GM18951 (cell line): ENCODE results near the gene SCMH1.

Experiments
- POLR2A ChIP-seq: IDR thresholded peaks from 4 replicates; pipeline ENCODE4 v1.6.1; 2011; ENCODE audit warnings: mild to moderate bottlenecking; ENCODE audit not compliant: insufficient read length, insufficient read depth; ENCODE audit errors: extremely low read depth
- in situ Hi-C: fragments of 300-500 bp; cut with MboI; formaldehyde crosslinking; loops from one replicate; pipeline ENCODE4 v1.12.0; 2022; ENCODE audit warnings: low sequenced_read_pairs, mixed read lengths, inconsistent platforms; ENCODE audit not compliant: unreplicated experiment

SCMH1 gene

DNA sequence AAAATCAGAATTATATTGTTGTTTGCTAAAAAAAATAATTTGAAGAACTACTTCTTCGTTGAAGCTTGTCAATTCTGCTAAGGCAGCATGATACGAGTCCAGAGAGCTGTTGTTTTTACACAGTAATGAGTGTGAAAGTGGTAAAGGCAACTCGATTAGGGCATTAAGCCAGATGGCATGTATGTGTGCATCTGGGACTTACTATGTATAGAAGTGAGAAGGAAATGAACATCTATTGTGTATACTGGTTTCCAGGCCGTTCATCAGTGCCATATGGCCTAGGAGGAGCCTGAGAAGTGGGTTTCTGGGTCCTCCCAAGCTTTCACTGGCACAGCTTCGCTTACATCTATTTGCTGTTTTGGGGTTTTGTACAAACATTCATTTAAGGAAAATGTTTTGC, 256.9 kb downstream of the SCMH1 start:
- in situ Hi-C loops, result no loop called here

DNA sequence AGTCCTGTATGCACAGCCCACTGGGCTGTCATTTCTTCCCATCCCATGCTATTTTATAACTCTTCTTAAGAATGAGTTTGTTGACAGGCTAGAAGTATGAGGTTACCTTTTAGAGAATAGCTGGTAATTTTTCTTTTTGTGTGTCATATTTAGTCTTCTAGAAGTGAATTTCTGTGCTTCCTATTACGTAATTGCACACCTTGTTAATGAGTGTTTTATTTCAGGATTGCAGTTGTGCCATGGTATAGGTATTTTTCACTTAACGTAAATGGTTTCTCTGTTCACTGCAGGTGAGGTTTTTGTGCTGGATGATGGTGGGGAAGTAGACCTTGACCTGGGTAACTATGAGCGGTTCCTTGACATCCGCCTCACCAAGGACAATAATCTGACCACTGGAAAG, 257.6 kb downstream of the SCMH1 start:
- in situ Hi-C loops, result no loop called here
- TF ChIP-seq POLR2A, result no peak

More for the DNA sequence above, 256.9 kb downstream of the SCMH1 start:
- TF ChIP-seq POLR2A, result no peak

DNA sequence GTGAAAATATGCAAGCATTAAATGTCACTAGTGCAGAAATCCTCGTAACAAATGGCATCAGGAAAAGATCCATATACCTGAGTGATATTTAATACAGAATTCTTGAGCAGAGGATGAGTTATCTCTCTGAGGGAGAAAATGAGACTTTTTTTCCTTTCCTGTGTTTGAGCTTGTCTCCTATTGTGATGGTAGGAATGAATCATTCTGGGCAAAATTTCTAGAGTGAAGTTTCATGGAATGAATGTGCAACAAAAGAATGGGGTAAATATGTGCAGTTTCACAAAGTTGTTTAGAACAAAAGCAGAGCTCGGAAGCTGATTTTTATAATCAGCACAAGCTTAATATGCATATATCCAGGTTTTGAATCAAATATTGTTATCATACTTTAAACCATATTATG, 258.0 kb downstream of the SCMH1 start:
- in situ Hi-C loops, result no loop called here

DNA sequence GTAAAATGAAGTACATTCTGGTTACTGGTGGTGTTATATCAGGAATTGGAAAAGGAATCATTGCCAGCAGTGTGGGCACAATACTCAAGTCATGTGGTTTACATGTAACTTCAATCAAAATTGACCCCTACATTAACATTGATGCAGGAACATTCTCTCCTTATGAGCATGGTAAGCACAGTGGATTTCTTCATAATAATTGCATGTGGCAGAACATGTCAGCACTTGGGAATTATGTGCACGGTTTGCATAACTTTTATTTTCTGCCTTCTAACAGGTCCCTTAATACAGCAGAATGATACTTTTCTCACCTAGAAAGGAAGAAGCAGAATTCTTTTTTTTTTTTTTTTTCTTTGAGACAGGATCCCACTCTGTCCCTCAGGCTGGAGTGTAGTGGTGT, 258.8 kb downstream of the SCMH1 start:
- TF ChIP-seq POLR2A, result no peak
- in situ Hi-C loops, result no loop called here

More for the DNA sequence above, 258.0 kb downstream of the SCMH1 start:
- no peak for TF ChIP-seq POLR2A

DNA sequence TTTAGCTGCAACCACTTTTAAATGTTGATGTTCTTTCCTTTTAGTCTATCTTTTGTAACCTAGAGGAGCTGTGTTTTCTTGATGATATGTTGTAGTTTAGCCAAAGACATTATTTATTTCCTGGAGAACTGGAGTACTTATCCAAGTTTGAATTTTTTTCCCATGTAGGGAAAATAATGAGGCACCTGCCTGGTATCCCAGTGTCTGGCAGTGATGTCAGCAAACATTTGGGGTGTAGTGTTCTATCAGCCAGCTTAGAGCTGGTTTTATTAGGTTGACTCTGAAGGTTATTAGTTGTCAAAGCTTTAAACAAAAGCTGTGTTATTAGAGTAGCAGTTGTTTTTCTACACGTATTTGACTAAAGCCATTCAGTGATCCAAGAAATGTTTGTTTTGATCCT, 259.4 kb downstream of the SCMH1 start:
- in situ Hi-C loops, result no loop called here
- no peak for TF ChIP-seq POLR2A

DNA sequence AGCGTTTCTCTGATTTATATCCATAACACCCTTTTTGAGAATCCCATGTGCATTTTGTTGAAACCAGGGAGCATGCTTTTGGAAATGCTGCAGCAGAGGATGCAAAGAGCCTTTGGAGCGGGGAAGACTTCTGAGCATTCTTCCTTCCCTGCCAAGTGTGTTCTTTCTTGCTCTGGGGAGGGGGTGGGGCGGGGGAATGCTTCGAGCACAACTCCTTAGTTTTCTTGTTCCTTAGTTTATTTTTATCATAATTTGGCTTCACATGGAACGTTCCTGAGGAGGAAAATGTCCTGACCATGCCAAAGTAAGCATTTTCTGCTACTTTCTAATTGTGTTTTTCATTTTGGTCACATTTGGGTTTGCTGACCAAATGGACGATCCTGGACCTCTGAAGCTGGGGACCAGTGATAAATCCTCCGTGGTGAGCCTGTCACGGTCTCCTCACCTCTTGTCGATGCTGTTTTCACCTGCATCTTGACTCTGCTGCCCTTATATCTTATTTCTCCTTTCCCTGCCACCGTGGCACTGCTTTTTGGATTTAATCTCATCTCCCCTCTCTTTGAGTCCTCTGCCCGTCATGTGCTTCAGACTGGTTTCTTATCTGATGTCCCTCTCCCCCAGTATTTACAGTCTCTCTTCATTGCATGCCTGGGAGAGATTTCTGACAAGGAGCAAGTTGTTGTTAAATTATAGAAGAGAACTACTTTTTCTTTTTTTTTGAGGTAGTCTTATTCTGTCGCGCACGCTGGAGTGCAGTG, 260.2 kb downstream of the SCMH1 start:
- TF ChIP-seq POLR2A, result no peak
- in situ Hi-C loops, result no loop called here

DNA sequence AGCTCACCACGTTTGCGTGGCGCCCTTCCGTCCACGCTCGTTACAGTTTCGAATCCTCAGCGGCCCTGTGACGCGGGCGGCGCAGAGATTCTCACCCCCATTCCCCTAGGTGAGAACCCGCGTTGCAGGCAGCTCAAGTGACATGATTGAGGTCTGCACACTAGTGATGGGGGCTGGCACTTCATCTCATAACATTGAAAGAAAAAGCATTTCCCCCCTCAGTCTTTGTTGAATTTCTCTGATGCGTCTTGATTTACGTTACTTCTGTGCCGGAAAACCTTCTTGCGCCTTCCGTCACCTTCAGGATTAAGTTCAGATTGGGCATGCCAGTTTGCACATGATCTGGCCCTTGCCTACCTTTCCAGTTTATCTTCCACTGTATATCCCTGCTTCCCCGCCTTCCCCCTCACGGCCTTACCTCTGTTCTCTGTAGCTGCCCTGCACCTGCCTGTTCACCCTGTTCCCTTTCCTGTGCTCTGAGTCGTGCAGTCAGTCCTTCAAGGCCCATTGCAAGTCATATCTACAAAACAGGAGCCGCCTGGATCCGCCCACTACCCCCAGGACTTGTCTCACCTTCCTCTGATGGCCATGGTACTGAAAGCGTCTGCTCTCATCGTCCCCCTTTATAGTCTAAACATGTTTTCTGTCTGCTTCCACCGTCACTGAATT, 261.5 kb downstream of the SCMH1 start:
- no peak for TF ChIP-seq POLR2A
- in situ Hi-C loops, result no loop called here

DNA sequence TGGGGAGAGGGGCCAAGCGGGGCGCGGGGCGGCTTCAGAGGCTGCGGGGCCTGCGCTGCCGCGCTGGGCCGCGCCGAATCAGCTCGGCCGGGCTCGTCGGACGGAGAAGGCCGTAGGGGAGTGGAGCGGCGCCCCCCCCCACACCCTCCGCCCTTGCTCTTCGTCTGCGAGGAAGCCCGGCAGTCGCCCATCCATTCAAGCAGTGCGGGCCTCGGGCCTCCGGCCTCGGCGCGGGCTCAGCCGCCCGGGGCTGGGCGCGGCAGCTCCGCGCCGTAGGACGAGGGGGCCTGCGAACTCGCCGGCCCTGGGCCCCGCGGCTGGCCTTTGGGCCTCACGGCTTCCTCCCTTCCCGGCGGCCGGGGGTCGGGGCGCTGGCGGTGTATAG, 262.0 kb downstream of the SCMH1 start:
- in situ Hi-C loops, result no loop called here
- TF ChIP-seq POLR2A, result no peak

DNA sequence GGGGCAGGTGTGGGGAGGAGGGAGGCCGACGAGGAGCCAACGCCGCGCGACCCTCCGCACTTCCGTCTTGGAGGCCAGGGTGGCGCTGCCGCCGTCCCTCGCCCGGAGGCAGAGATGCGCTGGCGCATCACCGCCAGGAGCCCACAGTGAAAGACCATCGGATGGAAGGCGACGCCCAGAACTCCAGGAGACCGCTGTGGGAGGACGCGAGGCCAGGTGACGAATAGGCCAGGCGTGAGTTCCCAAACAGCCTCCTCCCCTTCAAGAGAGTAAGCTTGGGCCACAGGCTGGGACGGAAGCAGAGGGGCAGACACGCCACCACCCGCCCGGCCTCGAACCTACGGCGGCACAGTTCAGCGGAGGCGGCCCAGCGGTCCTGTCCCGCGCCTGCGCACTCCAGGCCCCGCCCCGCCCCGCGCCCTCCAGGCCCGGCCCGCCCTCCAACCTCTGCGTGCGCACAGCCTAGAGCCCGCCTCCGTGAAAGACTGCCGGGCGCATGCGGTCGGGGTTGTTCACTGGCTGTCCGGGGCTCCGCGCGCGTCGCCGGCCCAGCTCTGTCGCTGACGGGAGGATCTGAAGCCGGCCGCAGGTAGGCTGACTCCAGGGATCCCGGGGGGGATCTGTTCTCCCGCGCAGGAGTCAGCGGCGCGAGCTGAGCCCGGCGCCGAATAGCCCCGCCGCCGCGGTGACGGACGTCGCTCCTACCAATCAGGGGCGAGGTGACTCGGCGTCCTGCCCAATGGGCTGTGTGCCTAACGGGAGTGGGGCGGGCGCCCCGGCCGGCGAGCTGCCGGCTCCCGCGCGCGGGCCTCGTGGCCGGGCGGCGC, 262.7 kb downstream of the SCMH1 start, which contains the start of gene CTPS1:
TSS of gene CTPS1 (plus strand) at position 456 of the 827 bp plus-strand sequence. CDS start 3,595 bp downstream, outside the sequence.
- in situ Hi-C loops, result no loop called here
- TF ChIP-seq POLR2A, result peak; percentile 93

DNA sequence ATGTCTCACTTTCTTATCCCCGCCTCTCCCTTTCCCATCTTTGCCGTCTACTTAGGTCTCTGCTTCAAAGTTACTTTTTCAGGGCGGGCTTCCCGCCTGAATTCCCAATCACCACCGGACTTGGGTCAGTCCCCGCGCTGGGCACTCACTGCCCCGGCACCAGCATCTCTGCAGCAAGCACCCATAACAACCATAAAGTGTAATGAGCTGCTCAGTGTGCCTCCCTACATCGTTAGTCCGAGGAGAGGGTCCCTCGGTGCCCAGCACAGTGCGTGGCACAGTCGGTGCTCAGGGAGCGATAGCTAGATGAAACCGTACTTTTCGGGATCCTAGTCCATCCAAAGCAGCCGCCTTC, 263.2 kb downstream of the SCMH1 start:
- in situ Hi-C loops, result no loop called here

DNA sequence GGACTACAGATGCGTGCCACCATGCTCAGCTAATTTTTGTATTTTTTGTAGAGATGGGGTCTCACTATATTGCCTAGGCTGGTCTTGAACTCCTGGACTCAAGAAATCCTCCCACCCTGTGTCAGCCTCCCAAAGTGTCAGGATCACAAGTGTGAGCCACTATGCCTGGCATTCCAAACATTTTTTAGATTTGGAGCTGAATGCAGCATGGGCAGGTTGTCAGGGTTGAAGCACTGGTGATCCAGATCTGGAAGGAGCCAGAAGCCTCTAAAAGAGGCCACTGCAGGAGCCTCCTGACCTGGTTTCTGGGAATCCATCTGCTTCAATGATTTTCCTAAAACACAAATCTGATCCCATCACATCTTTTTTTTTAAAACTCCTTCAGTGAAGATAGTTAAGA, 264.4 kb downstream of the SCMH1 start:
- in situ Hi-C loops, result no loop called here
- no peak for TF ChIP-seq POLR2A

More for the DNA sequence above, 263.2 kb downstream of the SCMH1 start:
- TF ChIP-seq POLR2A, result no peak
